ENCODE results near the gene RANBP1.

DNA sequence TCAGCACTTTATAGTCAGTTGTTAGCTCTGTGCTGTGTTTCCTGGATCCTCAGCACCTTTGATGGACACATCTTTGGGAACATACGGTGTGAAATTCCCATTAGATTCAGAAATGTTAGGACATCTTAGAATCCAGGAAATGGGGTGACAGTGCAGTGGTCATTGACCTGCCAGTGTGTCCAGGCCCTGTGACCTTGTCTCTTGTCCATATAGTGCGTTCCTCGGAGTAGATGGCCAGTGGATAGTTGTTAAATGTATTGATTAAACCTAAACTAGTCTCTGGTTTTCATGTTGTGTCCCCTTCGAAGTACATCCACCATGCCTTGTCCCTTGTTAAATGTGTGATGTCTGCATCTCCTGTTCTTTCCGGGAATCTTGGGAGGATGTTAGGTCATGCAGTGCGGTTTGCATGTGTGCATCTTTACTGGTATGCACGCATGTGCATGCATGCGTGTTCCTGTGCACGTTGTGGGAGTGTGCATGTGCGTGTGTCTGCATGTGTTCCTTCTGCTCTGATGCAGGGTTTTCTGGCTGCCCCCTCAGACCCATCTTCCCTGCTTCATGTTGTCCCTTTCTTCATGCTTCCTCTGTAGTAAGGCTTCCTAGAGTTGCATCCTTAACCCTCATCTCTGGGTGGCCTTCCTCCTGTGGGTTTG is 31.9 kb upstream of the RANBP1 start:
- TF ChIP-seq, protein P1, sequence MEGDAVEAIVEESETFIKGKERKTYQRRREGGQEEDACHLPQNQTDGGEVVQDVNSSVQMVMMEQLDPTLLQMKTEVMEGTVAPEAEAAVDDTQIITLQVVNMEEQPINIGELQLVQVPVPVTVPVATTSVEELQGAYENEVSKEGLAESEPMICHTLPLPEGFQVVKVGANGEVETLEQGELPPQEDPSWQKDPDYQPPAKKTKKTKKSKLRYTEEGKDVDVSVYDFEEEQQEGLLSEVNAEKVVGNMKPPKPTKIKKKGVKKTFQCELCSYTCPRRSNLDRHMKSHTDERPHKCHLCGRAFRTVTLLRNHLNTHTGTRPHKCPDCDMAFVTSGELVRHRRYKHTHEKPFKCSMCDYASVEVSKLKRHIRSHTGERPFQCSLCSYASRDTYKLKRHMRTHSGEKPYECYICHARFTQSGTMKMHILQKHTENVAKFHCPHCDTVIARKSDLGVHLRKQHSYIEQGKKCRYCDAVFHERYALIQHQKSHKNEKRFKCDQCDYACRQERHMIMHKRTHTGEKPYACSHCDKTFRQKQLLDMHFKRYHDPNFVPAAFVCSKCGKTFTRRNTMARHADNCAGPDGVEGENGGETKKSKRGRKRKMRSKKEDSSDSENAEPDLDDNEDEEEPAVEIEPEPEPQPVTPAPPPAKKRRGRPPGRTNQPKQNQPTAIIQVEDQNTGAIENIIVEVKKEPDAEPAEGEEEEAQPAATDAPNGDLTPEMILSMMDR (conservative IDR thresholded peaks at IDR 0.05; ENCODE audit: low read depth, low read length) = no peak
- TF ChIP-seq, protein P2, sequence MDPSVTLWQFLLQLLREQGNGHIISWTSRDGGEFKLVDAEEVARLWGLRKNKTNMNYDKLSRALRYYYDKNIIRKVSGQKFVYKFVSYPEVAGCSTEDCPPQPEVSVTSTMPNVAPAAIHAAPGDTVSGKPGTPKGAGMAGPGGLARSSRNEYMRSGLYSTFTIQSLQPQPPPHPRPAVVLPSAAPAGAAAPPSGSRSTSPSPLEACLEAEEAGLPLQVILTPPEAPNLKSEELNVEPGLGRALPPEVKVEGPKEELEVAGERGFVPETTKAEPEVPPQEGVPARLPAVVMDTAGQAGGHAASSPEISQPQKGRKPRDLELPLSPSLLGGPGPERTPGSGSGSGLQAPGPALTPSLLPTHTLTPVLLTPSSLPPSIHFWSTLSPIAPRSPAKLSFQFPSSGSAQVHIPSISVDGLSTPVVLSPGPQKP (IDR thresholded peaks at IDR 0.05; ENCODE audit: borderline replicate concordance, low read depth, low read length) = no peak

Measured in IMR-90 (cell line).